ENCODE results near the gene SLC6A9.

- no peak for TF ChIP-seq EGR1 (IDR thresholded peaks at IDR 0.05)
- no peak for TF ChIP-seq EP300 (IDR thresholded peaks at IDR 0.05; ENCODE audit: borderline replicate concordance)
- no peak for TF ChIP-seq YY1 (IDR thresholded peaks at IDR 0.05; ENCODE audit: low read depth)
- no peak for TF ChIP-seq CEBPB (IDR thresholded peaks at IDR 0.05)
- TF ChIP-seq RAD21 (IDR thresholded peaks at IDR 0.05; ENCODE audit: low read depth): no peak
- TF ChIP-seq NFIC (IDR thresholded peaks at IDR 0.05): no peak
Observed at GRCh38 chr1:44079566-44079965, 48.3 kb upstream of the SLC6A9 start.
